SJSA1 (cell line): ENCODE data around the gene FSTL4. TPM values are rescaled to one million over a fixed set of nuclear protein-coding genes. Genes with fewer than 3 reads are reported as not detected.

Experiments used
- DNase-seq, 2 experiments: peaks; one replicate each; pipeline ENCODE4 v3.0.0-alpha.2; 2015 to 2020; ENCODE audit warnings: low spot score in 2 of 2, low read depth in 1 of 2
- H3K27ac ChIP-seq: fragments of 250-450 bp; sonication (Bioruptor Pico); 2 replicates; pipeline ENCODE4 v1.5.1; 2020; ENCODE audit warnings: mild to moderate bottlenecking, moderate library complexity
- H3K27me3 ChIP-seq: fragments of 250-450 bp; sonication (Bioruptor Pico); replicated peaks from 2 replicates; pipeline ENCODE4 v1.5.1; 2020; ENCODE audit warnings: mild to moderate bottlenecking, moderate library complexity
- H3K36me3 ChIP-seq: fragments of 250-450 bp; sonication (Bioruptor Pico); 2 replicates; pipeline ENCODE4 v1.5.1; 2020; ENCODE audit warnings: mild to moderate bottlenecking
- H3K4me1 ChIP-seq: fragments of 250-450 bp; sonication (Bioruptor Pico); replicated peaks from 2 replicates; pipeline ENCODE4 v1.6.1; 2021; ENCODE audit warnings: mild to moderate bottlenecking
- H3K4me3 ChIP-seq: fragments of 250-450 bp; sonication (Bioruptor Pico); 2 replicates; pipeline ENCODE4 v1.5.1; 2020; ENCODE audit warnings: mild to moderate bottlenecking
- H3K9me3 ChIP-seq: fragments of 250-450 bp; sonication (Bioruptor Pico); replicated peaks from 2 replicates; pipeline ENCODE4 v1.5.1; 2020; ENCODE audit warnings: mild to moderate bottlenecking
- total RNA-seq: library from RNA; depleted of rRNA; stranded (reverse); fragments of >200 nt; shearing (Covaris generic); gene quantifications from 2 replicates; pipeline ENCODE4 v1.2.3, GENCODE V29; 2014

The FSTL4 gene
- total RNA-seq, 1 experiment from 2014 or later, result 2.1 TPM

DNA sequence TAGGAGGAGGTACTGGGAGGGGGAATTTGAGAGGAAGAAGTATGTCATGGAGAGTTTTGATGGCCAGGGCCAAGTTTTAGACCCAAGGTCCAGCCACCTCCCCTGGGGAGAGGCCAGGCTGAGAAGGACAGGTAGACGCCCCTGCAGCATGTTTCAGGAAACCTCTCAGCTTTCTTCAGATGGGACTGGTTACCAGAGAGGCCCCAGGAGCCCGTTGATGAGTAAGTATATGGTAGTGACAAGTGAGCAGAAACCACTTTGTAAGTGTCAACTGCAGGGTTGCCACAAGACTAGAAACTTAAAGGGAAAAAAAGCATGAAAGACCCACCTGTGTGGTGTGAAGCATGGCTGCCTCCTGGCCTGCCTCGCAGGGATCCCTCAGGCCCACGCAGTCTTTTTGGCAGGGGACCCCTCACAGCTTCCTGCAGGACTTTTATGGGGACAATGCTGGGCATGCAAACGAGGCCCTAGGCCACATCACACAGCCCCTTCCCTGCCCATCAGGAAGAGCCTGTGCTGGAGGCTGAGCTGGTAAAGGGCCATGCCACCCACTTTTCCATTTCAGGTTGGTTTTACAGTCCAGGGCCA, 255.9 kb downstream of the FSTL4 start:
- Histone ChIP-seq H3K9me3 (no peaks in the 10 kb centered on the region), H3K4me3 (no peak overlapping the region), H3K27ac (no peak overlapping the region), H3K4me1 (no peaks in the 10 kb centered on the region), H3K36me3 (no peaks in the 10 kb centered on the region), H3K27me3 (peaks cover 23% of the 10 kb centered on the region)
- DNase-seq, result no peak

DNA sequence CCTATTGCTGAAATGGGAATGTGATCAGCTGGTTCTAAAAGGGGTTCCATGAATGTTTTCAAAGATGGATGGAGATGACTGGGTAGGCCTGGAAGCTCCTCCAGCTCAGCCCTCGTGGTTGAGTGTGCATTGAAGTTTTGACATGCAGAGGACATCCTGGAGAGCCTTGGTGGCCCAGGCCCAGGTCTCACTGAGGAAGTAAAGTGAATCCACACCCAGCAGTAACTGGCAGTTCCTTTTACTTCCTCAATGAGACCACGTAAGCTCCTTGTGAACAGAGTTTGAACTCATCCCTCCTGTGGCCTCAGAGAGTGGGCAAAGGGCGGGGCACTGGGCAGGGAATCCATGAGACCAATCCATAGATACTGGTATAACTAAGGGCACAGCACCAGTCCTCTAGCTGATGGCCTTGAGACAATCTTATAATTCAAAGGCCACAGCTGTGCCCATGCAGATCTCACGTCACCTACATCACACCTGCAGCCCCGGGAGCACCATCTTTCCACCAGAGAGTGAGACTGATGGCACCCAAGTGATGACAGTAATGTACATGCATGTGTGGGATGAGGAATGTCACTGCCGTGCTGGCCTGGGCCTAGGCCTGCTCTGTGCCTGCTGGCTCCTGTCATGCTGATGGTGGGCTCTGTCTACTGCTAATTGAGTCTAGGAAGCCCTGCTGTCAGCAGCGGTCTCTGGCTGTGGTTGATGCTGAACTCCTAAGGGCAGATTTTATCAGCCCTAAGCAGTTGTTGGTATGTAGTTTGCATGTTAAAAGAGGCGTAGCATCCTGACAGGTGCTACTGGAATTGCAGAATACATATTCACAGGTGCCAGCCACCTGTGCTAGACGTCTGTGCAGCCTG, 257.8 kb downstream of the FSTL4 start:
- Histone ChIP-seq H3K27me3 (peaks cover 10% of the 10 kb centered on the region), H3K27ac (no peak overlapping the region), H3K4me1 (no peaks in the 10 kb centered on the region), H3K36me3 (no peaks in the 10 kb centered on the region), H3K9me3 (no peaks in the 10 kb centered on the region), H3K4me3 (no peak overlapping the region)
- peak in 1 of 2 experiments; percentile 36 for DNase-seq

DNA sequence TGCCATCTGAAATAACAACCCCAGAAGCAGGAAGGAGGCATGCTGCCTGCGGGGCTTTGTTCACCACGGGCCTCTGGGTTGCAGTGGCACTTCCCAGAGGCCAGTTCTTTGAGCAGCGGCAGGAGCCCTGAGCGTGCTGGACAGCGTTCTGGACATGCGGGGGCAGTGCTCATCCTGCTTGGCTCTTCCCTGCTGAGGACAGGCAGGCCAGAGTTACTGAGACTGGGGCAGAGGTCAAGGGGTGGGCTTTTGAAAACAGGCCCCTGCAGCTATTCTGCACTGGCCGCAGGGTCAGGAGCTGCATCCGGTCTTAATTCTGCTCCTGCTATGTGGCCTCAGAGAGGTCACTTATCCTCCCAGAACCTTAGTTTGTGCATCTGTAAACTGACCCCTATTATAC, 258.6 kb downstream of the FSTL4 start:
- Histone ChIP-seq H3K36me3 (no peaks in the 10 kb centered on the region), H3K4me1 (no peaks in the 10 kb centered on the region), H3K27me3 (peaks cover 6% of the 10 kb centered on the region), H3K9me3 (no peaks in the 10 kb centered on the region), H3K4me3 (no peak overlapping the region), H3K27ac (no peak overlapping the region)
- DNase-seq, result peak in 1 of 2 experiments; percentile 40

DNA sequence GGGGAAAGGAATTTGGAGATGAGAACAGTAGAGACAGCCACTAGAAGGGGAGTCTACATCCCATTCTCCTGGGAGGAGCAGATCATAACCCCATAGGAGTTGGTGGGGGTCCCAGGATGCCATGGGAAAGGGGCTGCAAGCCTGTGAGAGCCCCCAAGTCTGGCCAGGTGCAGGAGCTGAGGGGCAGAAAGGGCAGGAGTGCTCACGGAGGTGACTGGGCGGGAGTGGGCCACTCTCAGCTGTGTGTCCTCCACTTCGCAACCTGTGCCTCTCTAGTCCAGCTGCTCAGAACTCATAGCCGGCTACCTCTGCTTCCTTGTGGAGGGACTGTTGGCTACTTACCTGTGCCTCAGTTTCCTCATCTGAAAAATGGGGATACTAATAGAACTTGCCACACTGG, 263.9 kb downstream of the FSTL4 start:
- H3K9me3 ChIP-seq, result no peaks in the 10 kb centered on the region
- no peak for DNase-seq
- no peak overlapping the region for H3K27ac ChIP-seq

DNA sequence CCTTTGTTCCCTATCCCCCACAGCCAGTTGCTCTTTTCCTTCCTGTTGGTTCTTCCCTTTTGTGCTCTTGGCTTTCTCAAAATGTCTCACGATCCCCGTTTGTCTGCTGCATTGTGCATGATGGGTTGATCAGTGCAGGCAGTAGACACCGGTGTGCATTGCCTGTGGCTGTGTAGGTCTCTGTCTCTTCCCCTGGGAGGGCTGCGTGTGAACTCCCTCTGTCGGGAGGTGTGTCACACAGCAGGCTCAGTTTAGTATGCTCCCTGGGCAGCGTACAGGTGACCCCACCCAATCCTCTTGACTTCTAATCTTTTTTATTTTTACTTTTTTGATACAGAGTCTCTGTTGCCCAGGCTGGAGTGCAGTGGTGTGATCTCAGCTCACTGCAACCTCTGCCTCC, 265.3 kb downstream of the FSTL4 start:
- Histone ChIP-seq H3K9me3 (no peaks in the 10 kb centered on the region), H3K4me1 (no peaks in the 10 kb centered on the region), H3K4me3 (no peak overlapping the region)

More for the DNA sequence above, 263.9 kb downstream of the FSTL4 start:
- H3K4me1 ChIP-seq, result no peaks in the 10 kb centered on the region
- H3K4me3 ChIP-seq, result no peak overlapping the region
- H3K36me3 ChIP-seq, result no peaks in the 10 kb centered on the region
- peaks cover 9% of the 10 kb centered on the region for H3K27me3 ChIP-seq

DNA sequence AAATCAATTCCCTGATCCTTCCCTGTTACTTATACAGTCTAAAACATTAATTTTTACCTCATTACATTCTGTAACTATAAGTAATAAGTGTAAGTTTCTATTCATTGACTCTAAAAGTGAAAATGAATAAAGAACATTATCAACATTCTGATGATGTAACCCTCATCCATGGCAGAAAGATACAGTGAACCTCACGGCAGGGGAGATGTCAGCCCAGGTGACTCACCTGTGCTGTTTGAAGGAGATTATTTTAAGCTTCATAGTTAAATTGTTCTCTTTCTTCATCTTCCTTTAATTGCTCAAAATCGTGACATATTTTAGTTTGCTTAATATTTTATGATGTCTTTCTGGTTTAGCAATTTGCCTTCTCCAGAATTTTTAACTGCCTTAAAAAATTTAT, 268.1 kb downstream of the FSTL4 start:
- peaks cover 4% of the 10 kb centered on the region for H3K27me3 ChIP-seq
- H3K9me3 ChIP-seq, result no peaks in the 10 kb centered on the region
- DNase-seq, result no peak
- H3K36me3 ChIP-seq, result no peaks in the 10 kb centered on the region
- no peak overlapping the region for H3K4me3 ChIP-seq
- H3K4me1 ChIP-seq, result no peaks in the 10 kb centered on the region
- H3K27ac ChIP-seq, result no peak overlapping the region

More for the DNA sequence above, 265.3 kb downstream of the FSTL4 start:
- Histone ChIP-seq H3K27ac (no peak overlapping the region), H3K27me3 (peaks cover 4% of the 10 kb centered on the region), H3K36me3 (no peaks in the 10 kb centered on the region)
- DNase-seq, result no peak

DNA sequence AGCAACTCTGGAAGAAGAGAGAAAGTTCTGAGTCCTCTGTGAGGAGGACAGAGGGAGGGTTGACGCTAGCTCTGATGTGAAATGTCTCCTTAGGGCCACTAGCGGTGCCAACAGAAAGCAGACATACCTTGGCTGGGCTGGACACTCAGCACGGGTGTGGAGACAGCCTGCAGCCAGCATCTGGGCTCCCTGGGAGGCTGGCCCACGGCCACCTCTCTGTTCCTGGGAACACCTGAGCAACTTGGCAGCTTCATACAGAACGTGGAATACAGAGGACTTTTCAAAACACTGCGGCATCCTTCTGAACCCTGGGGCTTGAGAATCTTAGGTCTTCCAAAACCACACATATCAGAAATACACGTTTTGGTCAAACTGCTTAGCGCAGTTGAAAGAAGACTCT, 269.1 kb downstream of the FSTL4 start:
- Histone ChIP-seq H3K27ac (no peak overlapping the region), H3K4me1 (no peaks in the 10 kb centered on the region), H3K9me3 (no peaks in the 10 kb centered on the region), H3K27me3 (peaks cover 4% of the 10 kb centered on the region), H3K4me3 (no peak overlapping the region), H3K36me3 (no peaks in the 10 kb centered on the region)
- no peak for DNase-seq

DNA sequence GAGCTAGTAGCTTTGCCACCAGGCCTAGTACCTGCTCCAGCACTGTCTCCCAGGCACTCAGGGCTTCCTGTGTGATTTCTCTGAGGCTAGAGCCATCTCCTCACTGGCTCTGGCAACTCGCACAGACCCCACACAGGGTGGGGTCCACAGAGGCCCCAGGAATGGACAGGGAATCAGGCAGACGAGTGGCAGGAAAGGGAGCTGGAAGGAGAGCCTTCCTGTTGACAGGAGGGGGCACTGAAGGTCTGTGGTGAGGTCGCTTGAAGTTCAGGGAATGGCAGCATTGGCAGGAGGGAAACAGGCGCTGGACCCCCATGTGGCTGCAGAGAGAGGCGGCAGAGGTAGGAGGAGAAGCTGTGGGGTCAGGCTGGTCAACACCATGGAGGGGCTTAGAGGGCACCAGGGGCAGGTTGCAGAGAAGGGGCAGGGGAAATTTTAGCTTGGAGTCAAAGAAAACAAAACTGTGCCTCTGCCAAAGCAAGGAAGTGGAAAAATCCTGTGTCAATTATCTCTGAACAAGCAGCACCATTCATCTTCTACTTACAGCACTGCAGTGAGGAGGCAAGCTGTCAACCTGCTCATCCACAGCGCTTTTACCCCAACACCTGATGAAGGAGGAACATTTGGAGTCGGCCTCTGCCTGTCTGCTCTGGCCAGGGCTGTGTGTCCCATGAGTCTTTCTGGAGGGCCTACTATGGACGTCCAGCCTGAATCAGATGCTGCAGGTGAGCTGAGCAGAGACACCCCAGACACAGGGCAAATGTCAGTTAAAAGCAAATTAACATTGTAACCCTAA, 270.2 kb downstream of the FSTL4 start:
- Histone ChIP-seq H3K4me3 (no peak overlapping the region), H3K27ac (no peak overlapping the region), H3K36me3 (no peaks in the 10 kb centered on the region), H3K9me3 (no peaks in the 10 kb centered on the region), H3K27me3 (peaks cover 4% of the 10 kb centered on the region), H3K4me1 (no peaks in the 10 kb centered on the region)
- DNase-seq, result no peak

DNA sequence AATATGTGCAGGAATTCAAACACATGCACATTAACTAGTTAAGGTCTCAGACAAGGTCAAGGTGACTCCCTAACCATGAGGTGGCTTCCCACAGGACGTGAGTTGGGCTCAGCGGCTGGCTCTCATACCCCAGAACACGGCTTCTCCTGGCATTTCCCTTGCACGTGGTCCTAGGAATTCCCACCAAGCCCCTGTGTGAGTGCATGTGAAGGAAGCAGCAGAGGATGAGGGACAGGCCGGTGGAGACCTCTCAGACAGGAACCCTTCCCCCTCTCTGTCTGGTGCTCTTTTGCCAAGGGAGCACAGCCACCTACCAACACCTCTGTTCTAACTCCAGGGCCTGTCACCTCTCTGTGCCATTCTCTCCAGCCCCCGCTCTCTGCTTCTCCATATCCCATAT, 271.0 kb downstream of the FSTL4 start:
- Histone ChIP-seq H3K4me3 (no peak overlapping the region), H3K36me3 (no peaks in the 10 kb centered on the region), H3K27me3 (peaks cover under 1% of the 10 kb centered on the region; the same call in 1 of the 2 replicates), H3K9me3 (no peaks in the 10 kb centered on the region), H3K27ac (no peak overlapping the region), H3K4me1 (no peaks in the 10 kb centered on the region)
- no peak for DNase-seq

DNA sequence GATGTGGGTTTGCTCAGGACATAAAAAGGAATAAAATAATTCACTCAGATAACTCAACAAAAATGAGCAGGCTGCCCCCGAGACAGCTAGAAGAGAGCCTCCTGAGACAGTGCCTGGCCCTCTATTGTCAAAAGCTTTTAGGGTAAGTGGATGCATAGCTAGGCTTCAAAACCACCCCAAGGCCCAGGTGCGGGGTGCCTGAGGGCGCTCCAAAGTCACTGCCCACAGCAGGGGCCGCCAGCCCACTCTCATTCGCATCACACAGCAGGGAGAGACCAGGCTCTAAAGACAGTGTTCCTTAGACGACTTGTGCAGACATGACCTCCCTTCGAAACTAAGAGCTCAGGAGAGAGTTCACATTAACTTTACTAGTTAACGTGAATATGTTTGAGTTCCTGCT, 271.5 kb downstream of the FSTL4 start:
- H3K27me3 ChIP-seq, result no peaks in the 10 kb centered on the region
- H3K4me1 ChIP-seq, result no peaks in the 10 kb centered on the region
- H3K36me3 ChIP-seq, result no peaks in the 10 kb centered on the region
- H3K4me3 ChIP-seq, result no peak overlapping the region
- H3K9me3 ChIP-seq, result no peaks in the 10 kb centered on the region
- H3K27ac ChIP-seq, result no peak overlapping the region
- no peak for DNase-seq

DNA sequence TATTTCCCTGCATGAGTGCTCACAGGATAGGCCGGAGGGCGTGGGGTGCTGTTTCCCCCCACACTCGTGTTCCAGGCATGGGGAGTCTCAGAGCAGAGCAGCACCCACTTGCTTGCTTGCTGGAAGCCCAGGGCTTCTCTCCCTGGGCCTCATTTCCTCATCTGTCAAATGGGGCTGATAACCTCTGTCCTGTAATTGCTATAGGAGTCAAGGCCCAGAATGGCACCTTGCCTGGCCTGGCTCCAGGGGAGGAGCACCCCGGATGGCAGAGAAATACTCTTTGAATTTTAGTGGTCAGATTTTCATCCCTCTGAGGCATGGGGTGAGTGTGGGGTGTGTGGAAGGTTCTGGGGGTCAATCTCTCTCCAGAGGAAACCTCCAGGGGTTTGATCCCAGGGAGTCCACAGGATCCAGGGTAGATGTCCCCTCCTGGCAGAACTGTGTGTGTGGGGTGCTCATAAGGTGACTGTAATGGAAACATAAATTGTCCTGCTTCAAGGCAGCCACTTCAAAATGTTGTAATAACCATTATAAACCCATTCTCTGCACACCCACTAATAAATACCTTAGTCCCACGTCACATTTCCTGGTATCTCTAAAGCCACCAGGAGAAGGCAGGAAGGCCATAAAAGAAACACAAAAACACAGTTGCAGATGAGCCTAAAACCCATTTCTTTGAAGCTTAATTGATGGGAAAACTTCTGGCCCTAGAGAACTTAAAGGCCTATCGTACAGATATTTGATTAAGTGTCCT, 272.2 kb downstream of the FSTL4 start:
- no peak overlapping the region for H3K27ac ChIP-seq
- DNase-seq, result no peak

DNA sequence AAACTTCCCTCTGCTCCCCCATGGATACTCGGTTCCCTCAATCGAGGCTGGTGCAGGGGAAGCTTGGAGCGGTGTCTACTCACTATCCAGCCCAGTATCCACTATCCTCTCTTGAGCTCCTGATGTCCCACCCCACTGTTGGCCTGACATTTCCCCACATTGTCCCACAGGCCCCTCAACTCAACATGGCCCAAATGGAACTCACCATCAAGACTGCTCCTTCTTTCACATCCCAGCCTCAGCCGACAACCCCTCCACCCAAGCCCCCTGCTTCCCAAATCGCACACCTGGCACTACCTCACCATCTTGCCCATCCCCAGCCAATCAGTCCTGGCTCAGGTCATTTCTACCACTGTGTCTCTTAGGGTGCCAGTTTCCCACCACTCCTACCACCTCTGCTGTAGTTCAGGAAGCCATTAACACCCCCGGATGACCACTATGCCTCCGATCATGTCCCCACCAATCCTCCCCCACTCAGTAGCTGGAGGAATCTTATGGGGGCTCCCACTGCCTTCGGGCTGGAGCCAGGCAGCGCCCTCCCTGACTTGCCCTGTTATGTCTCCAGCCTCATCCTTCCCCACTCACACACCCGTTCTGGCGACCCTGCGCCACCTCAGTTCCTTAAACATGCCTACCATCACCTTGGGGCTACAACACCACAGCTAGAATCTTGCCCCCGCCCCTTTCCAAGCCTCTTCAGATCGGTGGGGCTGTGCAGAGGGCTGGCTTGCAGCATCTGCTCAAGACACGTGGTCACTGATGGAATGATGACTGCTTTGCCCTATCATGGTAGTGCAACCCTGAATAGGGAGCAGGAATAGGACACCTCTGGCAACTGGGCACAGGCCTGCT, 273.6 kb downstream of the FSTL4 start:
- Histone ChIP-seq H3K4me1 (no peaks in the 10 kb centered on the region), H3K36me3 (no peaks in the 10 kb centered on the region), H3K4me3 (no peak overlapping the region), H3K9me3 (no peaks in the 10 kb centered on the region), H3K27me3 (no peaks in the 10 kb centered on the region), H3K27ac (no peak overlapping the region)
- no peak for DNase-seq

More for the DNA sequence above, 272.2 kb downstream of the FSTL4 start:
- no peak overlapping the region for H3K4me3 ChIP-seq
- H3K27me3 ChIP-seq, result no peaks in the 10 kb centered on the region
- no peaks in the 10 kb centered on the region for H3K9me3 ChIP-seq
- H3K4me1 ChIP-seq, result no peaks in the 10 kb centered on the region
- no peaks in the 10 kb centered on the region for H3K36me3 ChIP-seq
